ENCODE data around the gene ATXN2. TPM values are rescaled to one million over a fixed set of nuclear protein-coding genes. Genes with fewer than 3 reads are reported as not detected.

The ATXN2 gene
- total and polyA plus RNA-seq, 9 of the 15 experiments (the other 6 are each of a cell fraction or from before 2014, with no cell fraction given), result 16.8 to 67.8 (median 29.3) TPM

DNA sequence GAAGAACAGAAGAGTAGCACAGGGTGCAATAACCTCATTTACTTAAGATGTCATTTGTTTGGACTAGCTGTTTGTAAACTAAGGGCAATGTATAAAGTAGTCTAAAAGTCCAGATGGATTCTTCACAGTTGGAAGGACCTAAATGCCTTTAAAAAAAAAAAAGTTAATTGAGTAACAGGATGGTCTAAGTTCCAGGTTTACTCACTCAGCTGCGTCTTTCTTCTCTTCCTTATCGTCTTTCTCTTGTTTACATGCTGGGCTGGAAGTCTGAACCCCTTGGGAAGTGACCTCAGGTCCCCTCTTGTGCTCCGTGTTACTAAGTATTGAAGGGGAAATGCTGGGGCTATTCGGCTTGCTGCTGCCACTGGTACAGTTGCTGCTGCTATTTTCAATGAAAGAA is 110.8 kb downstream of the ATXN2 start (continued):
- TF ChIP-seq KHSRP (IDR thresholded peaks at IDR 0.05) (no peak), TAF7 (tag; IDR thresholded peaks at IDR 0.05) (no peak), BCL6 (CRISPR knock-in tag; IDR thresholded peaks at IDR 0.05) (no peak), GATAD2A (IDR thresholded peaks at IDR 0.05) (no peak)
- TF ChIP-seq, protein P1, sequence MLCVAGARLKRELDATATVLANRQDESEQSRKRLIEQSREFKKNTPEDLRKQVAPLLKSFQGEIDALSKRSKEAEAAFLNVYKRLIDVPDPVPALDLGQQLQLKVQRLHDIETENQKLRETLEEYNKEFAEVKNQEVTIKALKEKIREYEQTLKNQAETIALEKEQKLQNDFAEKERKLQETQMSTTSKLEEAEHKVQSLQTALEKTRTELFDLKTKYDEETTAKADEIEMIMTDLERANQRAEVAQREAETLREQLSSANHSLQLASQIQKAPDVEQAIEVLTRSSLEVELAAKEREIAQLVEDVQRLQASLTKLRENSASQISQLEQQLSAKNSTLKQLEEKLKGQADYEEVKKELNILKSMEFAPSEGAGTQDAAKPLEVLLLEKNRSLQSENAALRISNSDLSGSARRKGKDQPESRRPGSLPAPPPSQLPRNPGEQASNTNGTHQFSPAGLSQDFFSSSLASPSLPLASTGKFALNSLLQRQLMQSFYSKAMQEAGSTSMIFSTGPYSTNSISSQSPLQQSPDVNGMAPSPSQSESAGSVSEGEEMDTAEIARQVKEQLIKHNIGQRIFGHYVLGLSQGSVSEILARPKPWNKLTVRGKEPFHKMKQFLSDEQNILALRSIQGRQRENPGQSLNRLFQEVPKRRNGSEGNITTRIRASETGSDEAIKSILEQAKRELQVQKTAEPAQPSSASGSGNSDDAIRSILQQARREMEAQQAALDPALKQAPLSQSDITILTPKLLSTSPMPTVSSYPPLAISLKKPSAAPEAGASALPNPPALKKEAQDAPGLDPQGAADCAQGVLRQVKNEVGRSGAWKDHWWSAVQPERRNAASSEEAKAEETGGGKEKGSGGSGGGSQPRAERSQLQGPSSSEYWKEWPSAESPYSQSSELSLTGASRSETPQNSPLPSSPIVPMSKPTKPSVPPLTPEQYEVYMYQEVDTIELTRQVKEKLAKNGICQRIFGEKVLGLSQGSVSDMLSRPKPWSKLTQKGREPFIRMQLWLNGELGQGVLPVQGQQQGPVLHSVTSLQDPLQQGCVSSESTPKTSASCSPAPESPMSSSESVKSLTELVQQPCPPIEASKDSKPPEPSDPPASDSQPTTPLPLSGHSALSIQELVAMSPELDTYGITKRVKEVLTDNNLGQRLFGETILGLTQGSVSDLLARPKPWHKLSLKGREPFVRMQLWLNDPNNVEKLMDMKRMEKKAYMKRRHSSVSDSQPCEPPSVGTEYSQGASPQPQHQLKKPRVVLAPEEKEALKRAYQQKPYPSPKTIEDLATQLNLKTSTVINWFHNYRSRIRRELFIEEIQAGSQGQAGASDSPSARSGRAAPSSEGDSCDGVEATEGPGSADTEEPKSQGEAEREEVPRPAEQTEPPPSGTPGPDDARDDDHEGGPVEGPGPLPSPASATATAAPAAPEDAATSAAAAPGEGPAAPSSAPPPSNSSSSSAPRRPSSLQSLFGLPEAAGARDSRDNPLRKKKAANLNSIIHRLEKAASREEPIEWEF (CRISPR knock-in tag; IDR thresholded peaks at IDR 0.05), result no peak

DNA sequence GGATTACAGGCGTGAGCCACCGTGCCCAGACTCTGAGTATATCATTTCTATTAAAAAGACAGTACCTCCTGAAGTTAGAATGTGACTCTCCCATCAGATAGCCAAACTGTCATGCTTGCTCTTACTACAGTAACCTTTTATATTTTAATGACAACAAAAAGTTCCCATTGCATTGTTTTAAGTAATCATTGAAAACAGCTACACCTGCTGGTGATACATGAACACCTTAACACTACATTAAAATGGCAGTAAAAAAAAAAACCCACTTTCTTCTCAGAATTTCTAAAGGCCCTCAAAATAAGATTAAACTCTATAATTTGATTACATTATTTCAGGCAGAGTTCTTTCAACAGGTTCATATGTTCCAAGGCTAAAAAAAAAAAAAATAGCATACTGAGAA is 116.7 kb downstream of the ATXN2 start:
- H3K36me3 ChIP-seq (ENCODE audit: control insufficient read depth, insufficient read depth, low read length), result peaks cover 81% of the 10 kb centered on the region
- in situ Hi-C loops (cut with MboI), result no loop called here
- H3K27ac ChIP-seq (ENCODE audit: extremely low read depth, low read depth, low read length), result no peak overlapping the region
- no peaks in the 10 kb centered on the region for H3K9me3 ChIP-seq (replicated peaks; ENCODE audit: control insufficient read depth, insufficient read depth, low read depth, low read length)
- no peaks in the 10 kb centered on the region for H4K20me1 ChIP-seq (replicated peaks; ENCODE audit: control insufficient read depth, insufficient read depth, low read length)
- H3K9me1 ChIP-seq (ENCODE audit: control insufficient read depth, insufficient read depth, low read length), result no peaks in the 10 kb centered on the region
- no peak overlapping the region for H3K4me2 ChIP-seq (ENCODE audit: insufficient read depth, low read length)
- ATAC-seq (no peak), DNase-seq (ENCODE audit: extremely low read depth in 1 of 4, low spot score in 3 of 4) (no peak), FAIRE-seq (no peak)
- H2AFZ ChIP-seq (ENCODE audit: low read depth, low read length), result no peak overlapping the region
- H3K4me3 ChIP-seq, result no peak overlapping the region
- CTCF ChIA-PET (ENCODE audit: low intra/inter-chr PET ratio), result no interaction called here
- no TSS peak for BruUV-seq (replicated peaks)
- H3K27me3 ChIP-seq (ENCODE audit: control insufficient read depth in 2 of 2, insufficient read depth in 2 of 2, low read length in 2 of 2), result no peaks in the 10 kb centered on the region
- H3K9ac ChIP-seq (ENCODE audit: insufficient read depth in 1 of 2, low read depth in 2 of 2, low read length in 2 of 2), result no peak overlapping the region
- H3K79me2 ChIP-seq (ENCODE audit: control insufficient read depth, insufficient read depth, low read length), result no peaks in the 10 kb centered on the region
- H3K4me1 ChIP-seq (replicated peaks in 1 of 2; ENCODE audit: control insufficient read depth in 2 of 2, insufficient read depth in 2 of 2, low read length in 2 of 2), result no peaks in the 10 kb centered on the region
- WGBS (ENCODE audit: insufficient coverage, low coverage, missing lambda C conversion rate), result 96% methylated on average over 2 of the region's 2 CpGs
- intact Hi-C loops (cut with micrococcal nuclease), result no loop called here
- POLR2A ChIA-PET, result no interaction called here
- TF ChIP-seq TCFL5 (CRISPR knock-in tag; conservative IDR thresholded peaks at IDR 0.05), result no peak
- TF ChIP-seq, protein P2, sequence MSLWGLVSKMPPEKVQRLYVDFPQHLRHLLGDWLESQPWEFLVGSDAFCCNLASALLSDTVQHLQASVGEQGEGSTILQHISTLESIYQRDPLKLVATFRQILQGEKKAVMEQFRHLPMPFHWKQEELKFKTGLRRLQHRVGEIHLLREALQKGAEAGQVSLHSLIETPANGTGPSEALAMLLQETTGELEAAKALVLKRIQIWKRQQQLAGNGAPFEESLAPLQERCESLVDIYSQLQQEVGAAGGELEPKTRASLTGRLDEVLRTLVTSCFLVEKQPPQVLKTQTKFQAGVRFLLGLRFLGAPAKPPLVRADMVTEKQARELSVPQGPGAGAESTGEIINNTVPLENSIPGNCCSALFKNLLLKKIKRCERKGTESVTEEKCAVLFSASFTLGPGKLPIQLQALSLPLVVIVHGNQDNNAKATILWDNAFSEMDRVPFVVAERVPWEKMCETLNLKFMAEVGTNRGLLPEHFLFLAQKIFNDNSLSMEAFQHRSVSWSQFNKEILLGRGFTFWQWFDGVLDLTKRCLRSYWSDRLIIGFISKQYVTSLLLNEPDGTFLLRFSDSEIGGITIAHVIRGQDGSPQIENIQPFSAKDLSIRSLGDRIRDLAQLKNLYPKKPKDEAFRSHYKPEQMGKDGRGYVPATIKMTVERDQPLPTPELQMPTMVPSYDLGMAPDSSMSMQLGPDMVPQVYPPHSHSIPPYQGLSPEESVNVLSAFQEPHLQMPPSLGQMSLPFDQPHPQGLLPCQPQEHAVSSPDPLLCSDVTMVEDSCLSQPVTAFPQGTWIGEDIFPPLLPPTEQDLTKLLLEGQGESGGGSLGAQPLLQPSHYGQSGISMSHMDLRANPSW (CRISPR knock-in tag; IDR thresholded peaks at IDR 0.05), result no peak

All from K562 (cell line).